ENCODE results near the gene HLA-DPB1.

Gene HLA-DPB1

GRCh38 chr6:33071569-33071968 is 4.2 kb upstream of the HLA-DPB1 start:
- H3K36me3 ChIP-seq (ENCODE audit: insufficient read depth, low read length): peaks cover 9% of the 10 kb centered on the region; the same call in 1 of the 2 replicates
- no peak overlapping the region for H2AFZ ChIP-seq (ENCODE audit: low read length, unreplicated experiment)
- H3K79me2 ChIP-seq (ENCODE audit: control insufficient read depth, insufficient read depth, low read length, unreplicated experiment): no peaks in the 10 kb centered on the region
- no peaks in the 10 kb centered on the region for H3K27me3 ChIP-seq (ENCODE audit: insufficient read depth, low read length)
- no peak overlapping the region for H3K27ac ChIP-seq (ENCODE audit: low read depth, low read length)
- no peak overlapping the region for H3K4me3 ChIP-seq (ENCODE audit: low read depth, low read length)
- no peaks in the 10 kb centered on the region for H3K4me1 ChIP-seq (ENCODE audit: control insufficient read depth, insufficient read depth, low read length, unreplicated experiment)

DNA sequence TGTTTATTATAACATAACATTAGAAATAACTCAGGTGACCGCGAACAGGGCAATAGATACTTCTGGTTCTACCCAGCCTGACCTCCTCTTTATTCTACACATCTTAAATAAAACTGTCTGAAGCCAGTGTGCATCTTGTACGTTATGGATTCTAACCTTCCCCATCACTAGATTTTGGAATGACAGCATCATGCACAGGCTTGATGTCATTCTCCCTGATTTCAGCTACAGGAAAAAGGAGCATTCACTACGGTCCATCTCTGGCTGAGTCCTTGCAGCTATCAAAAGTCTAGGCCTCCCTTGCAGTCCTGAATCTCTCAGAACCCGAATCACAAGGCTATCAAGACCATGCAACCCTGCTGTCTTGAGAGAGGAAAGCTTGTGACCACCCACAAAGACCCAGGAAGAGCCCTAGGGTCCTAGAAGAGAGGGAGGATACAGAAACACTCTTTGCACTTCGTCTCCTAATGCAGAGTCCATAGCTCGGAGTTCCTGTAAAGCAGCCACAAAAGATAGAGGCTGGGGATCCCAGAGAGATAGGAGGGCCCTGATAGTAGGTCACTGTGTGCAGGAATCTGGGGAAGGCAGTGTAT is 3.2 kb upstream of the HLA-DPB1 start:
- Histone ChIP-seq H2AFZ (ENCODE audit: low read length, unreplicated experiment) (no peak overlapping the region), H3K27ac (ENCODE audit: low read depth, low read length) (no peak overlapping the region), H3K79me2 (ENCODE audit: control insufficient read depth, insufficient read depth, low read length, unreplicated experiment) (no peaks in the 10 kb centered on the region), H3K36me3 (ENCODE audit: insufficient read depth, low read length) (peaks cover 9% of the 10 kb centered on the region; the same call in 1 of the 2 replicates), H3K4me3 (ENCODE audit: low read depth, low read length) (no peak overlapping the region), H3K4me1 (ENCODE audit: control insufficient read depth, insufficient read depth, low read length, unreplicated experiment) (no peaks in the 10 kb centered on the region), H3K27me3 (ENCODE audit: insufficient read depth, low read length) (no peaks in the 10 kb centered on the region)

DNA sequence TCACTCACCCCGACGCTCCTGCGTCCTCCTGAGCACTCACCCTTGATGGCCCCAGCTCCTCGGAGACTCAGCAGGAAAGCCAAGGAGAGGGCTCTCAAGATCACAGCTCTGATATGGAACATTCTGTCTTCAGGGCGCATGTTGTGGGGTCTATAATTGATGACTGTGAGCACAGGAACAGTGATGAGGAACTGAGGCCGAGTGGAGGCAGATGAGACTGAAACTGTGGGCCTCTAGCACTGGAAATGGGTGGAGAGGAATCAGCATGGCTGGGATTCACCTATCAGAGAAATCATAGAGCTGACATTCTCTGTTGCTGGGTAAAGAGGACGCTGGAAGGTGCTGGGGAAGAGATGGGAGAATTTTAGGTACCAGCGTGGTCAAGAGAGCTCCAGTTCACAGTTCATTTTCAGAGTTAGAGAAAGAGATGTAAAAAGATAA is 2.3 kb upstream of the HLA-DPB1 start, which contains the start of gene HLA-DPA1:
HLA-DPA1 (minus strand) TSS at position 219 of the 441 bp plus-strand sequence.
- Histone ChIP-seq H3K36me3 (ENCODE audit: insufficient read depth, low read length) (peaks cover under 1% of the 10 kb centered on the region; the same call in 1 of the 2 replicates), H3K27me3 (ENCODE audit: insufficient read depth, low read length) (no peaks in the 10 kb centered on the region), H3K4me1 (ENCODE audit: control insufficient read depth, insufficient read depth, low read length, unreplicated experiment) (no peaks in the 10 kb centered on the region), H2AFZ (ENCODE audit: low read length, unreplicated experiment) (peak within 1 kb of the TSS; percentile 65), H3K27ac (ENCODE audit: low read depth, low read length) (no peak within 1 kb of the TSS), H3K79me2 (ENCODE audit: control insufficient read depth, insufficient read depth, low read length, unreplicated experiment) (no peaks in the 10 kb centered on the region), H3K4me3 (ENCODE audit: low read depth, low read length) (peak within 1 kb of the TSS; percentile 60; the same call in 1 of the 2 replicates)

GRCh38 chr6:33075208-33075567 is 602 bp upstream of the HLA-DPB1 start:
- Histone ChIP-seq H3K4me1 (ENCODE audit: control insufficient read depth, insufficient read depth, low read length, unreplicated experiment) (no peaks in the 10 kb centered on the region), H2AFZ (ENCODE audit: low read length, unreplicated experiment) (no peak overlapping the region), H3K79me2 (ENCODE audit: control insufficient read depth, insufficient read depth, low read length, unreplicated experiment) (no peaks in the 10 kb centered on the region)

DNA sequence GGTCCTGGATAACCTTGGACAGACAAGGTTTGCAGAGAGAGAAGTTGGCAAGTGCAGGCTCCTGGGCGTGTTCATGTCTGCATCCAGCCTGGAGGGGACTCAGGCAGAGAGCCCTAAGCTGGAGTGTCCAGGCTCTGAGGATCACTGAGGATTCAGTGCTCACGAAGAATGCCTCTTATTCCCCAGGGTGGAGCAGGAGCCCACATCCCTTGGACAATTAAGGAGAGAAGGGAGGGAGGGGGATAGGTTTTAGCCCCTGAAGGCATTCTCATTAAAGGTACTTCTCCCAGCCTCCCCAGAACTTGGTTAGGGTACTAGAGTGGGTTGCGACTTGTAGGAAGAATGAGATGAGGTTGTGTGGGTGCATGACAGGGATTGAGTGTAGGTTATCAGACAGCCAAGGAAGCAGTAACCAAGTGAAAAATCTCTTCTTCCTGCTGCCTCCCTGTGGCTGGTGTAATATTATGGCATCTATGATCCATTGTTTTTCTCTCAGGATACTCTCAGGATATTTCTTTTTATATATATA is 680 bp downstream of the HLA-DPB1 start:
- Histone ChIP-seq H3K36me3 (ENCODE audit: insufficient read depth, low read length) (no peaks in the 10 kb centered on the region), H3K79me2 (ENCODE audit: control insufficient read depth, insufficient read depth, low read length, unreplicated experiment) (peaks cover 3% of the 10 kb centered on the region), H3K4me1 (ENCODE audit: control insufficient read depth, insufficient read depth, low read length, unreplicated experiment) (no peaks in the 10 kb centered on the region), H3K27me3 (ENCODE audit: insufficient read depth, low read length) (no peaks in the 10 kb centered on the region), H3K27ac (ENCODE audit: low read depth, low read length) (no peak overlapping the region), H3K4me3 (ENCODE audit: low read depth, low read length) (no peak overlapping the region), H2AFZ (ENCODE audit: low read length, unreplicated experiment) (no peak overlapping the region)

More at GRCh38 chr6:33075208-33075567, 602 bp upstream of the HLA-DPB1 start:
- Histone ChIP-seq H3K4me3 (ENCODE audit: low read depth, low read length) (no peak overlapping the region), H3K36me3 (ENCODE audit: insufficient read depth, low read length) (no peaks in the 10 kb centered on the region), H3K27ac (ENCODE audit: low read depth, low read length) (no peak overlapping the region), H3K27me3 (ENCODE audit: insufficient read depth, low read length) (no peaks in the 10 kb centered on the region)

- Histone ChIP-seq H3K36me3 (ENCODE audit: insufficient read depth, low read length) (no peaks in the 10 kb centered on the region), H3K4me1 (ENCODE audit: control insufficient read depth, insufficient read depth, low read length, unreplicated experiment) (no peaks in the 10 kb centered on the region), H3K79me2 (ENCODE audit: control insufficient read depth, insufficient read depth, low read length, unreplicated experiment) (peaks cover 3% of the 10 kb centered on the region), H3K27me3 (ENCODE audit: insufficient read depth, low read length) (no peaks in the 10 kb centered on the region), H2AFZ (ENCODE audit: low read length, unreplicated experiment) (no peak overlapping the region), H3K4me3 (ENCODE audit: low read depth, low read length) (no peak overlapping the region), H3K27ac (ENCODE audit: low read depth, low read length) (no peak overlapping the region)
Observed at GRCh38 chr6:33077908-33078307, 2.1 kb downstream of the HLA-DPB1 start.

GRCh38 chr6:33078442-33078841 is 2.7 kb downstream of the HLA-DPB1 start:
- no peaks in the 10 kb centered on the region for H3K36me3 ChIP-seq (ENCODE audit: insufficient read depth, low read length)
- no peak overlapping the region for H3K27ac ChIP-seq (ENCODE audit: low read depth, low read length)
- no peak overlapping the region for H3K4me3 ChIP-seq (ENCODE audit: low read depth, low read length)
- H3K27me3 ChIP-seq (ENCODE audit: insufficient read depth, low read length): no peaks in the 10 kb centered on the region
- peaks cover 3% of the 10 kb centered on the region for H3K79me2 ChIP-seq (ENCODE audit: control insufficient read depth, insufficient read depth, low read length, unreplicated experiment)
- no peak overlapping the region for H2AFZ ChIP-seq (ENCODE audit: low read length, unreplicated experiment)
- no peaks in the 10 kb centered on the region for H3K4me1 ChIP-seq (ENCODE audit: control insufficient read depth, insufficient read depth, low read length, unreplicated experiment)

DNA sequence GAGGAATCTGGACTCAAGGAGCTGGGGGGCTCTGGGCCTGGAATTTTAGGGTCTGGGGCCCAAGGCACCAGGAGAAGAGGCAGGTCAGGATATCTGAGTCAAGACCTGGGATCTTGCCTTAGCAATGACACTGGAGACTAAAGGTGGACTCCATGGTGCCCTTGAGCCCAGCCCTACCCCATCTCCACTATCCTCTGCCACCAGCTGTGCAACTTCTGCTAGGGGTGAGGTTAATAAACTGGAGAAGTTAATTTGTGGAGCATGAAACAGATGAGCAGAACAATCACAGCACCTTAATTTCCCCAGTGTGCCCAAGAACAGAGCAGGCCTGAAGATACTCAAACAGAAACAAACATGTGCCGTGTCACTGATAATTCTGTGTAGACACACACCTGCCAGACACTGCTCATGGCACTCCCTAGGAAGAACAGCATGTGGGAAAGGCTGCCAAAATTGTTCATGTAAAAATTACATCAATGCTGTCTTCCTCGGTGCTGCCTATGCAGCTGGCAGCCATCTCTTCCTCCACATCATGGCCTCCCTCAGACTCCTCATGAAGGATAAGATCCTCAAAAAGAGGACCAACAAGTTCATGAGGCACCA is 3.2 kb downstream of the HLA-DPB1 start:
- Histone ChIP-seq H3K4me3 (ENCODE audit: low read depth, low read length) (no peak overlapping the region), H3K27ac (ENCODE audit: low read depth, low read length) (no peak overlapping the region), H3K79me2 (ENCODE audit: control insufficient read depth, insufficient read depth, low read length, unreplicated experiment) (peaks cover 3% of the 10 kb centered on the region), H3K27me3 (ENCODE audit: insufficient read depth, low read length) (no peaks in the 10 kb centered on the region), H3K4me1 (ENCODE audit: control insufficient read depth, insufficient read depth, low read length, unreplicated experiment) (no peaks in the 10 kb centered on the region), H2AFZ (ENCODE audit: low read length, unreplicated experiment) (no peak overlapping the region), H3K36me3 (ENCODE audit: insufficient read depth, low read length) (no peaks in the 10 kb centered on the region)

DNA sequence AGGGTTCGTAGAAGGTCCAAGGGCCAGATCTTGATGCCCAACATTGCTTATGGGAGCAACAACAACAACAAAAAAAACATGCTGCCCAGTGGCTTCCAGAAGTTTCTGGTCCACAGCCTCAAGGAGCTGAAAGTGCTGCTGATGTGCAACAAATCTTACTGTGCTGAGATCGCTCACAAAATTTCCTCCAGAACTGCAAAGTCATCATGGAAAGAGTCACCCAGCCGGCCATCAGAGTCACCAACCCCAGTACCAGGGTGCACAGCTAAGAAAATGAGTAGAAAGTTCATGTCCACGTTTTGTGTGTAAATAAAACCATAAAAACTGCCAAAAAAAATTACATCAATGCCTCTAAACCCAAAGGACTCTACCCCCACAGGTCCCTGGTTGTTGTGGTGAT is 3.8 kb downstream of the HLA-DPB1 start:
- Histone ChIP-seq H2AFZ (ENCODE audit: low read length, unreplicated experiment) (no peak overlapping the region), H3K27ac (ENCODE audit: low read depth, low read length) (no peak overlapping the region), H3K4me1 (ENCODE audit: control insufficient read depth, insufficient read depth, low read length, unreplicated experiment) (no peaks in the 10 kb centered on the region), H3K27me3 (ENCODE audit: insufficient read depth, low read length) (no peaks in the 10 kb centered on the region), H3K36me3 (ENCODE audit: insufficient read depth, low read length) (no peaks in the 10 kb centered on the region), H3K79me2 (ENCODE audit: control insufficient read depth, insufficient read depth, low read length, unreplicated experiment) (peaks cover 3% of the 10 kb centered on the region), H3K4me3 (ENCODE audit: low read depth, low read length) (peak overlapping the region; percentile 77)

GRCh38 chr6:33080127-33081089 is 4.6 kb downstream of the HLA-DPB1 start:
- Histone ChIP-seq H2AFZ (ENCODE audit: low read length, unreplicated experiment) (peak overlapping the region; percentile 94), H3K36me3 (ENCODE audit: insufficient read depth, low read length) (no peaks in the 10 kb centered on the region), H3K27me3 (ENCODE audit: insufficient read depth, low read length) (no peaks in the 10 kb centered on the region), H3K27ac (ENCODE audit: low read depth, low read length) (peak overlapping the region; percentile 57), H3K79me2 (ENCODE audit: control insufficient read depth, insufficient read depth, low read length, unreplicated experiment) (peaks cover 3% of the 10 kb centered on the region), H3K4me3 (ENCODE audit: low read depth, low read length) (peak overlapping the region; percentile 77), H3K4me1 (ENCODE audit: control insufficient read depth, insufficient read depth, low read length, unreplicated experiment) (no peaks in the 10 kb centered on the region)

Data from ACC112 (cell line).